Fibroblast of skin of back (primary cell): ENCODE results near the gene DCTN3.

Experiments
- DNase-seq: peaks from one replicate; pipeline ENCODE4 v3.0.0-alpha.2; 2013

DCTN3 gene

DNA sequence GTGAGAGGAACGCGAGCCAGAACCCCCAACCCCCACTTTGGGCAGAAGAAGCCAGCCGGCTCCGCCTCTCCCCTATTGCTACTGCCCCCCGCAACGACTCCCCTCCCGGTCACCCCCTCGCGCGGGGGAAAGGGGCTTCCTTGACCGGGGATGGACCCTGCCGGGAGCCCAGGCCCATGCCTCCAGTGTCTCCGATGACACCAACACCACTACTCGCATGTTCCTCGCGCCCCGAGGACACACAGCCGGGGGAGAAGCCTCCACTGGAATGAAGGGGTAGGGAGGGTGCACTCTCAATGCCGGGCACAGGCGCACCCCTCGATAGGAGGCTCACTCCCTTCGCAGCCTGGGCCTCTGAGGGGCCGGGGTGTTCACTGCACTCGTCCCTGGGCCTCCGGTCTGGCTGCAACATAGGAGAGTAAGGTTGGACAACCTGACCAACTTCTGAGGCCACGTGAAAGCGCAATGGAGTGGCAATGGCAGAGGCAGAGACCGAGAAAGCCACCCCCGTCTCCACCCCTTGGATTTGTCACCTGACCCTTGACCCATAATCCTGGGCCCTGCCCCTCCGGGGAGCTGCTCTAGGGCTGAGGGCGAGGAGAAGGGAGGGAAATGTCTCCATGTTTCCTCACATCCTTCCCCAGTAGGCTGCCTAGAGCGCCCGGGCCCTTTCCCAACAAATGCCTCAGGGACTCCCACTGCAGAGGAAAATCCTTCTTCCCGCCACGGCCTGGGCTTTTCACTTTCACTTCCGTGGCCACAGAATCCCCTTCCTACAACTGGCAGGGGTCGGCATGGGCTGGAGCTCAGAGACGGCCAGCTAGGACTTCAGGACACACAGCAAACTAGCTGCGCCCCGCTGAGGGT lies 29.7 kb downstream of the DCTN3 start:
- no peak for DNase-seq

DNA sequence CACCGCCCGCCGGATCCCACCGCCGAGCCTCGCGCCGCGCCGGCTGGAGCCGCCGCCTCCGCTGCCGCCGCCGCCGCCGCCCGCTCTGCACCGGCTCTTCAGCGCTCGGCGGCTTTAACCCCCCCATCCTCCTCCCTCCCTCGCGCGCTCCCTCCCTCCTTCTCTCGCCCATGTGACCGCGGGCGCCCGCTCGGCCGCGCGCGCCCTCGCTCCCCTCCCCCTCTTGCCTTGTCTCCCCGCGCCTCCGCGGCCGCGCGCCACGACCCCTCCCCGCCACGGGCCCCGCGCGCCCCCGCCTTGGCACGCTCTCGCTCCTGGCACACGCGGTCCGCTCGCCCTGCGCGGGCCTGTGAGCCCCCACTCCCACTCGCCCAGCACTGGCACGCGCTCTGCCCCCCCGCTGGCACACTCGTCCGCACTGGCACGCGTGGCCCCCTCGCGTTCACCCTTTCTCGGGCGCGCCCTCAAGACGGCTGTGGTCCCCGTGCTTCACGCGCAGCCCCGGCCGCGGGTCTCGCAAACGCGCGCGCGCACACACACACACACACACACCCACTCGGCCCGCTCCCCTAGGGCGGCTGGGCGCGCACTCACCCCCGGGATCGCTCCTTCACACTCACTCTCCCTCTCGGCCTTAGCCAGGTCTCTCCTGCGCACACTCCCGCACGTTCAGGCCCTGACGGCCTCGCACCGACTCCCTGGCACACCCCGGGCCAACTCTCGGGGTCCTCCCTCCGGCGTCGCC lies 30.5 kb downstream of the DCTN3 start, which contains the start of gene CNTFR:
Gene CNTFR (minus strand): TSS at position 89 of the 745 bp plus-strand sequence. CDS start 20,743 bp downstream, outside the sequence.
- no peak for DNase-seq

DNA sequence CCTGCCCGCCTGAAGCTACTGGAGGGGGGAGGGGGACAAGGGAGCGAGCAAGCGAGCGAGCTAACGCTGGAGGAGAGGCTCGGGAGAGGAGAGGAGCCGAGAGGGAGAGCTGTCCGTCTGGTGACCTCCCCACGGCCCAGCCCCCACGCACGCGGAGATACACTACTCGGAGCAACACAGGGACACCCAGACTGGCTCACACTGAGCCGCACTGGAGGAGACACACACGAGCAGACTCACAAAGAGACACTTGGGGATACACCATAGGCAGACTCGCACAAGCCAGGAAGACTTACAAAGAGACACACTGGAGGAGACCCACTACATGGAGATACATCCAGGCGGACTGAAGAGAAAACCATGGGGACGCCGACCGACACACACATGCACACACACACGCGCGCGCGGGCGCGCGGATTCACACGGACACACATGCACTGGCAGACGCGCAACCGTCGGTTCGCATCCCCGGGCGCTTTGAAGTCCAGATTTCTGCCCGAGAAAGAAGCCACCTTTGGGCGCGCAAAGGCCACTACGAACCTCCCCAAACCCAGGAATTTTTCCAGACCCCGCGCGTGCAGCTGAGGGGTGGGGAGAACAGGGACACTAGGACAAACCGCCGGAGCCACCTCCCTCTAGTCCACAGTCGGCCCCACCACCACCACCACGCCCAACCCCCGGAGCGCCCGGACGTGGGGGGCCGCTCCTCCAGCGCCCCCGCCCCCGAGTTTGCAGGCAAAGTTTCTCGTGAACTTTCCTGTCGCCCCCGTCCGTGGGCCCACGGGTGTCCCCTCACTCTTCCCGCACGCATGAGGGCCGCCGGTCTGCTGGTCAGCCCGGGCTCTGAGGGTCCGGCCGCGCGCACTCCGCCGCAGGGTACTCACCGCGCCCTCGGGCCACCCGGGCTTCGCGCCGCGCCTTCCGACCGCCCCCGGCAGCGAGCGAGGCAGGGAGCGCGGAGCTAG lies 31.3 kb downstream of the DCTN3 start:
- DNase-seq, result no peak

DNA sequence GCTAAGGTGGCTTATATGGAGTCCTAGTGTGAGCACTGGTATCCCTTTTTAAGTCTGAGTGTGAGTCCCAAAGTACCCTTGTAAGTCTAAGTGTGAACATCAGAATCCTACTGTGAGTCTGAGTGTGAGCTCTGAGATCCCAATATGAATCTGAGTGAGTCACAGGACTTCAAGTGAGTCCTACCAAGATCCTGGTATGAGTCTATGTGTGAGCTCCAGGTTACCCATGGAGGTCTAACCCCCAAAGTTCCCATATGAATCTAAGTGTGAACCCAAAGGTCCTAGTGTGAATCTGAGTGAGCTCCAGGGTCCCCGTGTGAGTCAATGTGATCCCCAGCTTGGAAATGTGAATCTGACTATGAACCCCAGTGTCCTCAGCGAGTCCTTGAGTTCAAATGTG lies 33.0 kb downstream of the DCTN3 start:
- no peak for DNase-seq

DNA sequence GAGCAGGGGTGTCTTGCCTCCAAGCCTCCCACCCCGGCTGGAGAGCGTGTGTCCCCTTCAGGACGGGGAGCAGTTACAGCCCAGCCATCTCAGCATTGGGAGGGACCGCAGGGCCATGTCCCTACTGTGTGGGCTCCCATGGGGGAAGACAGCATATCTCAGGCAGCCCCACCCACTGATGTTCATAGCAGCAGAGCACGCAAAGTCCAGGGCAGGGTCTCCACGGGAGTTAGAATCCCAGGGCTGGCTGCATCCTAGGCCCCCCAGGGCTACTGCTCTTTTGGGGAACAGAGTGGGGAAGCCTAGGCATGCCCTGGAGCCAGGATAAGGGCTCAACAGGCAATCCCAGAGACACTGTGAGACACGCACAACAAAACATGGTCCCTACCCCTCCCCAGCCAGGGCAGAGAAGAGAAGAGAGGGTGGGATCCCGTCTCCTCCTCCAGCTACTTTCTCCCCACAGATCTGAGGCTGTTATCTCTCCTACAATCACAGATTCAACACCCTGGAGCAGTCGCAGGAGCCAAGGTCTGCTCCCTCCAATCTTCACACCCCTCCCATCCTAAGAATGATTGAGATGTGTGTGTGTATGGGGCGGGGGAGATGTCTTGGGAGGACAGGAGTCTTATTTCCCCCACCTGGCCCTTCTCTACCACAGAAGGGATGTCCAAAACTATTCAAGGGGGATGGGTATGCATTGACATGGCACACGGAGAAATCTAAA lies 34.2 kb downstream of the DCTN3 start:
- no peak for DNase-seq

DNA sequence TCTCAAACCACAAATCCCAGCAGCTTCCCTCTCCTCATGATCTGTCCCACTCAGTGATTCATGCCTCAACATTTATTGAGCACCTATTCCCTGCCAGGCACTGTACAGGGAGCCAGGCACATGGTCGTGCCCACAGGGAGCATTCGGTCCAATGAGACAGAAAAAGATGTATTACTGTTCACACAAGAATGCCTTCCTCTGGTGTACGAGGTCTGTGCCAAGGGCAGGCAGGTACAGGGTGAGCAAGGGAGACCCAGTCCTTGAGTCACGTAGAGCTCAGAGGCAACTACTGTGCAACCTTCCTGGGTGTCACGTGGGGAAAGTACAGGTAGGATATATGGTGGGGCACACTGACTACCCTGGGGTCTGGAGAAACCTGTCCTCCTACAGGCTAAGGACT lies 35.3 kb downstream of the DCTN3 start:
- no peak for DNase-seq

DNA sequence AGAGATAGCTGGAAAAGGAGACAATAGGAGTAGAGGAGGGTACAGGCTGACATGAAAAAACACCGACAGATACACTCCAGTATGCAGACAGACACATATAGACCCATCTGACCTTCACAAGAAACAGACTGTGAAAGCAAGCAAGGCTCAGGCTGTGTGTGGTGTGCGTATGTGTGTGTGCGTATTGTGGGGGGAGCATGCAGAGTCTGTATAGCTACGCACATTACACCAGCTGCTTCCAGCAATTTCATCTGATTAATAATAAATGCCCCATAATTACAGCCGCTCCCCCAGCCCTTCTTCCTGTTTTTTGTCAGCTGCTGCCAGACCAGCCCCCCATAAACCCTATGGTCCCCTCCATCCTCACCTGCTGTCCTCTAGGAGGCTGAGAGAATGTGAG lies 37.5 kb downstream of the DCTN3 start:
- no peak for DNase-seq

DNA sequence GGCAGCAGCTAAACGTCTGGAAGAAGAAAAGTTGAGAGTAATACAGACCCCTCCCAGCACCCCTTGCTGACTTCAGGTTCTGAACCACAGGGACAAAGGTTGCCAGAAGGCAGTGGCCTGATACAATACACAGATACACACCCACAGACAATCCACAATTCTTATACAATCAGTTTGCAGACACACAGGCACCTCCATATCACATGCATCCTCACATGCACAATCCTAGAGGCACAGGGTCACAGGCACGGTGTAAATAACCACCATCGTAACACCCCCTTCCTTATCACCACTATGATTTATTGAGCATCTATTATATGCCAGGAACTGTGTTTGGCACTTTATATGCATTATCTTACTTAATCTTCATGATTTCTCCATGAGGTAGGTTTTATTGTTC lies 39.0 kb downstream of the DCTN3 start:
- DNase-seq, result no peak

DNA sequence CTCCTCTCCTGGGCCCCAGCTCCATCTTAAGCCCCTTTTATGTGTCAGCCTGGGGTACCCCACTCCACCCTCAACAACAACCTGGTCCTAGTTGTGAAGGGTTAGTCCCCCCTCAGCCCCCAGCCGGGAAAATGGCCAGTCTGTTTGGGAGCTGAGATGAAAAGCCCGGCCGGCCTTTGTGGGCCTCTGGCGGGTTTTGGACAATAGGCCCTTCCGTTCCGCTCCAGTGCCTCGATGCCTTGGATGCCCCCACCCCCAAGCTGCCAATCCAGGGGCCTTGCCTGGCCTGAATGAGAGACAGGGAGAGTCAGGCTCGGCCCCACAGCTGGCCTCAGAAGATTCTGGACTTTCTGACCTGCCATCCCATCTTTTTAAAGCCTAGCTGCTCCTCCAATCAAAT lies 39.9 kb downstream of the DCTN3 start:
- no peak for DNase-seq

DNA sequence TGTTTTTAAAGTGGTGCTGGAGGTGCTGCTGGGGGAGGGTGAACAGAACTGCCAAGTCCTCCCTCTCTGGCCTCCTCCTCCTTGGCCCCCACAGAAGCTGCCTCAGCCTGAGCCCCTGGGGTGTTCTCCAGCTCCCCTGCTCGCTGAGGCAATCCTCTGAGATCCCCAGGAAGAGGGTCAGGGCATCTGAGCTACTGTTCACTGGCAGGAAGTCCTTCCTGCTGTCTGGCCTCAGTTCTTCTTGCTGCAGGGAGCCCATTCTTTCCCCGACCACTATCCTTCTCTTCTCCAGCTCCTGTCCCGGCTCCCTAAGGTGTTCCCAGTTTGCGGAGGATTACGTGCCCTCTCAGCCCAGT lies 40.5 kb downstream of the DCTN3 start:
- DNase-seq, result no peak

DNA sequence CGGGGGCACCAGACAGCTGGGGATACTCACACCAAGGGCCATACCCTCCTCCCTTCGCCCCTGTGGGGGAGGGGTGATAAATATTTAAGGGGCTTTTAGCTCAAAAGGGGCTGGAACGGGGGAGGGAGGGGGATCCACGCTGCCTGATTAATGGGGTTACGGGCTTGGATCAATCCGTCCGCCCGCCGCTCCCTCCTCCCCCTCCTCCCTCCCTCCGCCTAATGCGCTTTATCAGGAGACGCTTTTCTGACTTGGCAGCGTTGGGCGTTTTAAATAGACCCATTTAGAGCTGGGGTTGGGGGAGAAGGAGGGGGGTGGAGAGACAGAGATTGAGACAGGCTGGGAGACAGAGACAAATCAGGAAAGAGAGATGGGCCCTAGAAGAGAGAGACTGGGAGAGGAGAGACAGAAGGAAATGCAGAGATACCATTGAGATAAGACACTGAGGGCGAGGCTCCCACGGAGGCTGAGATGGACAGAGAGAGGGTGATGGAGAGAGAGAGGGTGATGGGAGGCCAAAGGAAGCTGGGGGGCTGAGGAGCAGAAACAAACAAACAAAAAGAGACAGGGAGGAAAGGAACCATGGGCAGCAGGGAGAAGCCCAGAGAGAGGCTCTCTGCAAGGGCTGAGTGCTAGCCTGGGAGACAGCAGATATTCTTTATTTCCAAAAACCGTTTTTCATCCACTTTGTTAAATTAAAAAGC lies 41.0 kb downstream of the DCTN3 start:
- no peak for DNase-seq

DNA sequence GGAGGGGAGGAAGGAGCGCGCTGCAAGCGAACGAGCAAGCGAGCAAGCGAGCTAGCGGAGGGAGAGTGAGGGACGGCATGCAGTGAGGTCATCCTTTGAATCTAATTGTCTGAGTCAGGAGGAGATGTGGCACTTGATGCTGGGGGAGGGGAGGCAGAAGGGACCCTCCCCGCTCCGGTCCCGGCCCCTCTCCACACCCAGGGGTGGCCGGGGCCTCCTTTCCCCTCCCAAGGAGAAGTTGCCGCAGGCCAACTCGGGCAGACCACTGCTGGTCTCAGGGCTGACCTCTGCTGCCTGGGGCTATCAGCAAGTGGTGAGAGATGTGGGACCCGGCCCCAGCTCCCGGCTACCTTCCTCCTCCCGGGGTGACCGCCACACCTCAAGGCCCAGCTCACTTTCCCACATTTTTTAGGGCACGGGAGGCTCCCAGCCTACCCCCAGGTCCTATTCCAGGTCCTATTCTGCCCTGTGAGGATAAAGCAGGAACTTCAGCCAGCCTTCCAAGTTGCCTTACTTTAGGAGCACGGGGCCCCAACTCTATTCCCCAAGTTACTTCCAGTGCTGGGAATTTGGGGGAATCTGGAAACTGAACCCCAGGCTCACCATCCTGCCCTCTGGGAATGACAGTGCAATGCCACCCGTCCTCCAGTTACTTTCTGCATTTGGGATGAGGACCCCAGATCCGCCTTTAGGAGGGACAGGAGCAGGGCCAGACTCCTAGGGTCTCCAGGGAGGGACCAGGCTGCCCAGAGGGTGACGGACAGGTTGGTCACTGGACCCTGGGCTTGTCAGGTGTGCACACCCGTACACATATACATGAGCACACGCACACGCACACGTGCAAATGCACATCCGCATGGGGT lies 41.8 kb downstream of the DCTN3 start:
- peak; percentile 71 for DNase-seq

DNA sequence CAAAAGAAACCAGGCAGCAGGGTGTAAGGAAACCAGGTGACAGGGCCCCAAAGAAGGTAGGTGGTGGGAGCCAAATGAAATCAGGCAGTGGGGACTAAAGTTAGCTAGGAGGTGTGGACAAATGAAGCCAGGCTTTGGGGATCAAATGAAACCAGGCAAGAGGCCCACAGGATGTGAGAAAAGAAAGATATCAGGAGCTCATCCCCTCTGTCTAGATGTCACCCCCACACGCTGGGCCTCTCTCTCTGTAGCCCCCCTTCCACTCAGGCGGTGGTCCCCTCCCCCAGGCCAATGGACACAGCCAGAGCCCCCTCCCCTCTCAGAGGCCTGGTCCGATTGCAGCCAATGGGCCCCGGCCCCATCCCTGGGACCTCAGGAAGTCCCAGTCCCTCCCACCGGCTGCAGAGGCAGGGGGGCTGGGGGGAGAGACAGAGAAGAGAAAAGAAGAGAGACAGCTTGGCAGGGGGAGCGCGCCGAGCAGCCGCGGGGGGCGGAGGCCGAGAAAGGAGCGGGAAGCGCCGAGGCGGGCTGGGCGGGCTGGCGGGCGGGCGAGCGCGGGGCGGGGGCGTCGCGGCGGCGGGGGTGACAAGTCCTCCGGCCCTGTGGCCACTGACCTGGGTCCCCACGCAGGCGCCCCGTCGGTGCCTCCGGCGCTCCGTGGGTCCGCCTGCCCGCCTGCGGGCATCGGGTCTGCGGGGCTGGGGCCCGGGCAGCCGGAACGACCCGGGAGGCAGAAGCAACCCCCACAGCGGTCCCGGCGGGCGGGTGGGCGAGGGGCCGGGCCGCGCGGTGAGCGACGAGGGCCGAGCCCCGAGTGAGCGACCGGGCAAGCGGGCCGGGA lies 42.7 kb downstream of the DCTN3 start:
- no peak for DNase-seq

DNA sequence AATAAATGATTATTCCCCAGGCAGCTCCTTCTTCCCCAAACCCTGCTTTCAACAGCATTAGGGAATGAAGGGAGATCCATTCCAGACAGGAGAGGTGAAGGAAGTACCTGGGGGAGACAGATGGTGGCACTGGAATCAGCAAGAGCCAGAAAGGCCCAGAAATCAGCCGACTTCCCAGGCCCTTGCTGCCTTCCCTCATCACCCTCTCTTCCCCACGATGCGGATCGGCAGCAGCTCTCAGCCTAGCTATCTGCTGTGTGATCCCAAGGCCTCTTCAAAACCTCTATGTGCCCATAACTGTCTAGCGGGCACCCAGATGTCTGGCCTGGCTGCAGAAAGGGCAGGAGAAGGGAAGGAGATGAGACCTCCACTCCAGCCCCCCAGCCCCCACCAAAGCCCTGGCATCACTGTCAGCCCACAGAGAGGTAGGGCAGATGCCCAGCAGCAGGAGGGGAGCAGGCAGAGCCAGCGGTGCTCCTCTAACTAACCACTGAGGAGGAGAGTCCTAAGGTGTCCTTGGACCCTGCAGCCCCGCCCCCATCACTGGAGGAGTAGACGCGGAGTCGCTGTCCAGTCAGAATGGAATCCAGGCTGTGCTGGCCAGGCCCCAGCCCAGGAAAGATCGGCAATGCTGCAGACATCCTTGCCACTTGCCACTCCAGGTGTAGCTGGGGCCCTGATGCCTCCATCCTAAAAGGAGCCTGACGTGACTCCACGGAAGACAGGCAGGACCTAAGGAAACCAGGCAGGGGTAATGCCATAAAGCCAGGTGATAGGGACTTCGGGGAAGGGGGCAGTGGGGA lies 43.5 kb downstream of the DCTN3 start:
- DNase-seq, result no peak

DNA sequence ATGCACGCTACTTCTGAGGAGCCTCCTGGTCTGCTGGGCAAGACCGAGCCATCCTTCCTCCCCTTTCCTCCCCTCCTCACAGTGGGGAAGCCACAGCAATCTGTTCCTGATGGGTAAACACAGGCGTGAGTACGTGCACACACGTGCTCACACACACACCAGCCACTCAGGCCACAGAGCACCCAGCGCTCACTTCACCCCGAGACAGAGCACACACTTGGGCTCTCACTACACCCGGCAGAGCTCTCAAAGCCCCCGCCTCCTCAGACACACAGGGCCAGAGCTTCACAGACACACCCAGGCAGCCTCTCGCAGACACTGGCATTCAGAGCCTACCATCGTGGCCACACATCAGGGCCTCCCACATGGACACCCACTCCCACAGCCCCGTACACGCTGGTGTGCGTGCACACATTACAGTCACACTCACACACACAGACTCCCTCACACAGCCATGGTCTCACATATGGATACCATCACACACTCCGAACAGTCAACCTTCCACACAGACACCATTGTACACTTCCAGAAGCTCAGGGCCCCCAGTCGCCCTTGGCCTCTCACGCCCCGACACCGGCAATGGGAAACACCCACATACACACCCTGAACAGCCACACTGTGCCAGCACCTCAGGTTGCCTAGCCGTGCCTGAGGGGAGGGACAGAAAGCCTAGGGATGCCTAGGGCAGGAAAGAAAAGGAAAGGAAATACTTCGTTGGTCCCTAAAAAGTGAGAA lies 44.3 kb downstream of the DCTN3 start:
- DNase-seq, result no peak

DNA sequence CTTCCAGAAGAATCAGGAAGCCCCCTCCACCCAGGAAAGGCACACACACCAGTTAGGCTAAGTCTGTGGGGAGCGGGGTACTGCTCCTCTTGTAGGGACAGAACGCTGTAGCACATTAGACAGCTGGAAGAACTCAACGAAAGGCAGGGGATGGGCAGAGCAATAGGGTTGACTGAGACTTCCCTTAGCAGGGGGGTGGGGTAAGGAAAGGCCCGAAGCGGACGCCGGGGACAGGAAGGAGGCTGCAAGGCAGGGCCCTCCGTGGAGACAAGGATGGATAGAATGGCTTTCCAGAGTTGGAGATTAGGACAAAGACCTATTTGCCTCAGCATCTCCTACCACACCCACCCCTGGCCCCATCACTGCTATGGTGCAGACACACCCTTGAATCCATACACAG lies 45.1 kb downstream of the DCTN3 start:
- DNase-seq, result no peak

DNA sequence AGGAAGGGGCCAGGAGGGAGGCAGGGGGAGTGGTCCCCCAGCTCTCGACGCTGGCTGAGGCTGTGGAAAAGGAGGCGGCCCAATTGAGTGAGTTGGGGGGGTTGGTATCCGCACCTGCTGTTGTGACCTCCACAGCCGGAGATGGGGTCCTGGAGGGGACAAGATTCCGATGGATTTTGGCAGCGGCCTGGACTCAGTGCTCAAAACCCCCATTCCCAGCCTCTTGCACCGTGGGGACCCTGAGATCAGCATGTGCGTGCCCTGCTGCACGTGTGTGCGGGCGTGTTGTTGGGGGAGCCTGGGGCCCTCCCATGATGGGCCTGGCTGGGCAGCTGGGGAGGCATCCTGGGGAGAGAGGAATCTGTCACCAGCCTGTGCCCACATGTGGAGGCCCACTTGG lies 45.7 kb downstream of the DCTN3 start:
- DNase-seq, result no peak
